Breast epithelium (tissue), 4 donors: Measurements from ENCODE around the gene VIPR1. TPM values are rescaled to one million over a fixed set of nuclear protein-coding genes. Genes with fewer than 3 reads are reported as not detected.

Source experiments
- DNase-seq, 2 donors: peaks; one replicate each; pipeline ENCODE4 v3.0.0-alpha.2; 2019; ENCODE audit warnings: low spot score in 2 of 2
- H3K27ac ChIP-seq, 2 donors: fragments of 200-600 bp; sonication (generic) in 1 of 2; one replicate each; pipeline ENCODE4 v1.5.1; 2016 to 2019; ENCODE audit warnings: mild to moderate bottlenecking in 1 of 2
- H3K27me3 ChIP-seq, 2 donors: fragments of 200-600 bp; sonication (generic) in 1 of 2; one replicate each; pipeline versions ENCODE4 v1.5.1 to v1.6.0; 2017 to 2019; ENCODE audit warnings: control low read depth in 1 of 2, mild to moderate bottlenecking in 1 of 2
- H3K36me3 ChIP-seq: fragments of 200-600 bp; one replicate; pipeline ENCODE4 v1.5.1; 2019
- H3K4me1 ChIP-seq, 2 donors: fragments of 200-600 bp; sonication (generic); one replicate each; pipeline ENCODE4 v1.5.1; 2016 to 2019; ENCODE audit warnings: control low read depth in 1 of 2
- H3K4me3 ChIP-seq, 3 donors: fragments of 200-600 bp; sonication (generic); 1 replicate in 2 of 3; 2 replicates in 1 of 3; pipeline ENCODE4 v1.5.1; 2016 to 2019; ENCODE audit warnings: mild to moderate bottlenecking in 3 of 3, moderate library complexity in 2 of 3
- H3K9me3 ChIP-seq, 2 donors: fragments of 200-600 bp; sonication (generic) in 1 of 2; one replicate each; pipeline ENCODE4 v1.5.1; 2016 to 2019; ENCODE audit warnings: control low read depth in 1 of 2
- CTCF ChIP-seq, 3 donors: fragments of 450-650 bp; IDR thresholded peaks; one replicate each; pipeline ENCODE4 v1.5.1; 2016 to 2017; ENCODE audit warnings: antibody characterized with exemption in 3 of 3, mild to moderate bottlenecking in 3 of 3, moderate library complexity in 3 of 3
- POLR2A ChIP-seq: fragments of 450-650 bp; IDR thresholded peaks from one replicate; pipeline ENCODE4 v1.6.1; 2016; ENCODE audit warnings: antibody characterized with exemption, mild to moderate bottlenecking, moderate library complexity
- POLR2AphosphoS5 ChIP-seq, 3 donors: sonication (generic); formaldehyde crosslinking; IDR thresholded peaks; one replicate each; pipeline ENCODE4 v1.6.1; 2017; ENCODE audit warnings: antibody characterized with exemption in 3 of 3
- intact Hi-C: fragments of 100-400 bp; cut with DNase I; formaldehyde crosslinking; loops from one replicate; pipeline ENCODE4 v1.15.1; 2023; ENCODE audit warnings: low total_unique reads
- total RNA-seq, 3 donors: library from RNA; depleted of rRNA; stranded (reverse); fragments of >200 nt; gene quantifications; one replicate each; pipeline ENCODE4 v1.1.0, GENCODE V29; 2016

VIPR1 gene
- total RNA-seq, 3 donors from 2014 or later, result 16.3 to 40.2 (median 25.2) TPM

- H3K27me3 ChIP-seq, result no peaks in the 10 kb centered on the region
- peak in 1 of 2 donors; percentile 39 for DNase-seq
- H3K27ac ChIP-seq, result peak overlapping the region; percentile 85 to 87
- H3K36me3 ChIP-seq, result no peaks in the 10 kb centered on the region
- intact Hi-C loops, result no loop called here
- no peaks in the 10 kb centered on the region for H3K4me1 ChIP-seq
- H3K9me3 ChIP-seq, result no peaks in the 10 kb centered on the region
- TF ChIP-seq POLR2A (no peak), CTCF (IDR thresholded peaks at IDR 0.05) (no peak), POLR2AphosphoS5 (IDR thresholded peaks at IDR 0.05) (no peak)
- no peak overlapping the region for H3K4me3 ChIP-seq
Measured at GRCh38 chr3:42507761-42508335, 5.4 kb downstream of the VIPR1 start.

- no peak for TF ChIP-seq POLR2AphosphoS5 (IDR thresholded peaks at IDR 0.05)
- no peak for TF ChIP-seq POLR2A
- no peak for TF ChIP-seq CTCF (IDR thresholded peaks at IDR 0.05)
- intact Hi-C loops, result no loop called here
Measured at GRCh38 chr3:42508562-42508961, 6.1 kb downstream of the VIPR1 start.

DNA sequence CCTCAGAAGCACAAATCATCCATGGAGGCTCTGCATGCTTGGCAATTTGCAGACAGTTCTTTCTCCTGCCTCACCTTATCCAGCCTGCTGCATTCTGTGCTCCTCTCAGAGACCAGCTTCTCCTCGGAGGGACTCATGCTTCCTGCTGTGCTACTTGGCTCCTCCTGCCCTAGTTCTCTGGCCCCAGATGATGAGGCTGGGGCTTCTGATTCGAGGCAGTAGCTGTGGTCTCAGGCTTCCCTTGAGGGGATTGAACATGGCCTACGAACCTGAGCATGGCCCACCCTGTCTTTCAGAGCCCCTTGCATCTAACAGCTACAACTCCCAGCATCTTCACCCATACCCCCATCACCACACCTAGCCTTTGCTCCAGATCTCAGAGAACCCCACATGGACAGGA, 6.7 kb downstream of the VIPR1 start:
- DNase-seq, result peak in 1 of 2 donors; percentile 33
- no peak overlapping the region for H3K4me3 ChIP-seq

More at GRCh38 chr3:42508562-42508961, 6.1 kb downstream of the VIPR1 start:
- no peaks in the 10 kb centered on the region for H3K4me1 ChIP-seq
- no peaks in the 10 kb centered on the region for H3K9me3 ChIP-seq
- H3K27me3 ChIP-seq, result no peaks in the 10 kb centered on the region
- H3K4me3 ChIP-seq, result no peak overlapping the region
- no peak for DNase-seq
- peak overlapping the region in 1 of 2 donors; percentile 85 for H3K27ac ChIP-seq
- no peaks in the 10 kb centered on the region for H3K36me3 ChIP-seq

DNA sequence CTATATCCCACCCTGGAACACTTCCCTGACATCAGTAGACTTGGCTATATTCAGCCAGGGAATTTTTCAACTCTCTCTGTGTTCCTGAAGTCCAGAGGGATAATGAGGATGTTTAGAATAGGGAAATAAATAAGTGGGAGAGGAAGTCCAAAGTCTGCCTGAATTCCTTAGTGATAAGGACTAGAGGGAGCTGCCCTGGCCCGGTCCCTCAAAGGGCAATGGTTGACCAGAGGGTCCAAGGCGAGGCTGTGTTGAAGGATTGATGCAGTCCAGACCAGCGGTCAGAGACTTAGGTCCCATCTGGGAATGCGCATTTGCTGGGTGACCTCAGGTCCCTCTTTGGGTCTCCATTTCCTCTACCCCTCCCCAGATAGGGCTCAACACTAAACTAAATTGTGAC, 7.9 kb downstream of the VIPR1 start:
- peak overlapping the region; percentile 1 to 38 for H3K27ac ChIP-seq
- H3K27me3 ChIP-seq, result no peaks in the 10 kb centered on the region
- no peaks in the 10 kb centered on the region for H3K36me3 ChIP-seq
- no peaks in the 10 kb centered on the region for H3K9me3 ChIP-seq
- no peak overlapping the region for H3K4me3 ChIP-seq
- no peak for DNase-seq
- intact Hi-C loops, result no loop called here
- H3K4me1 ChIP-seq, result peaks cover 0 to 4% of the 10 kb centered on the region in 2 donors
- no peak for TF ChIP-seq CTCF (IDR thresholded peaks at IDR 0.05)
- TF ChIP-seq POLR2A, result no peak
- TF ChIP-seq POLR2AphosphoS5 (IDR thresholded peaks at IDR 0.05), result no peak

More for the DNA sequence above, 6.7 kb downstream of the VIPR1 start:
- no peaks in the 10 kb centered on the region for H3K36me3 ChIP-seq
- intact Hi-C loops, result no loop called here
- no peaks in the 10 kb centered on the region for H3K4me1 ChIP-seq
- TF ChIP-seq POLR2AphosphoS5 (IDR thresholded peaks at IDR 0.05) (no peak), POLR2A (no peak), CTCF (IDR thresholded peaks at IDR 0.05) (no peak)
- H3K27ac ChIP-seq, result peak overlapping the region in 1 of 2 donors; percentile 85
- no peaks in the 10 kb centered on the region for H3K9me3 ChIP-seq
- H3K27me3 ChIP-seq, result no peaks in the 10 kb centered on the region

DNA sequence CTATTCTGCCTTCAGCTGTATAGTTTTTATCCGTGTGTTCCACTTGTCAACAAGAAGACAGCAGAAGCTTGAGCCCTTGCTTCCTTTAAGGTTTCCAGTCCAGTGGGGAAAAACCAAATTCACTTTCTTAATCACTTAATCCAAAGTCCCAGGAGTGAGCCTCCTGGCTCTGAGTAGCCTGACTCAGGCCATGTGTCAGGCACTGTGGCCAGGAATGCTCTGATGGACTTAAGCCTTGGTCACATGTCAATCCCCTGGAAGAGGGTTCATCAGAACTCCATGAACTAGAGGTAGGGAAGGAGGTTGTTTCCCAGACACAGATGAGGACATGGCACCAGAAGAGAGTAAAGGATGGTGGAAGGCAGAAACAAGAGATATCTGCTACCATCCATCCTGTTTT, 8.8 kb downstream of the VIPR1 start:
- Histone ChIP-seq H3K4me1 (peaks cover 4 to 6% of the 10 kb centered on the region in 2 donors), H3K27ac (peak overlapping the region in 1 of 2 donors; percentile 38), H3K4me3 (no peak overlapping the region), H3K27me3 (no peaks in the 10 kb centered on the region), H3K36me3 (no peaks in the 10 kb centered on the region), H3K9me3 (no peaks in the 10 kb centered on the region)
- TF ChIP-seq CTCF (IDR thresholded peaks at IDR 0.05), result no peak
- TF ChIP-seq POLR2AphosphoS5 (IDR thresholded peaks at IDR 0.05), result no peak
- no peak for TF ChIP-seq POLR2A
- intact Hi-C loops, result no loop called here
- no peak for DNase-seq
